MV-4-11 (cell line): ENCODE measurements around the gene PRKAG2.
"Not testable (repeated sequence)": the region's sequence is repeated elsewhere in the genome, so short reads cannot be mapped to it uniquely, and the experiment has no call there.

Source experiments
- DNase-seq: peaks from one replicate; lab custom pipeline; 2025; lab: John Stamatoyannopoulos, UW

Gene PRKAG2

DNA sequence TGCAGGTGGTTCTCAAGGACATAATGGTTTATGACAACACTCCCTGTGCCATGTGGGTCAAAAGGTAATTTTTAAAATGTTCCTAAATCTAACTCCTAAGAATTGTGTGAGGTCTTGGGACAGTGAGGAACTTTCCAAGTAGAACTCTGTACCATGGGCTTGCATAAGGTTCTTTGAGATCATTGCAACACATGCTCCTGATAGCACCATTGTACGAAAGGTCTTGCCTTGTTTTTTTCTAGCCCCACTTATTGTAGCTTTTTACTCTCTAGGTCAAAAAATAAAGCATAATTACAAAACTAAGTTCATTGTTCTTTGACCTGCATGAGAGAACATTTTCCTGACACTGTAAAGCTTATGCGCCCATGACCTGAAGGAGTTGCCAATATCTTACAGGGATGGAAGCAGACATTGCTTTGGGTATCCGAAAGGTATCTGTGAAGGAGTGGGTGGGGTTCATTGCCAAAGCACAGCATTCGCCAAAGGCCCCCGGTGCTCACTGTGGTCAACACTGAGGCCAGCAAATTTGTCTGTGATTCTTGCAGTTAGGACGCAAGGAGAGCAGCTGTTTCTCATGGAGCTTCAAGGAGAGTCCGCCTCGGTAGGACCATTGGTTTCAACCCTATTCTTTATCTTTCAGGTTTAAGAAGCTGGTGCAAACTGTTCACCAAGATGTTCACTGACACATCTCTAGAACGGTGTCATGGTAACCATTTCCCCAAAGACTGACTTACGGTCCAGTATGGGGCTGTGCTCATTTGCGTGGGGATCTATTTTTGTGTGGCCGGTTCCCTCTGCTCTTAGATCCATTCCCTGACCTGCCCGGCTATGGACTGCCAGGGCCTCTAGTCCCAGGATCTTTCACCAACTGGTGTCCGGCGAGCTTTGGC is 7.6 kb upstream of the PRKAG2 start:
- DNase-seq = no peak

DNA sequence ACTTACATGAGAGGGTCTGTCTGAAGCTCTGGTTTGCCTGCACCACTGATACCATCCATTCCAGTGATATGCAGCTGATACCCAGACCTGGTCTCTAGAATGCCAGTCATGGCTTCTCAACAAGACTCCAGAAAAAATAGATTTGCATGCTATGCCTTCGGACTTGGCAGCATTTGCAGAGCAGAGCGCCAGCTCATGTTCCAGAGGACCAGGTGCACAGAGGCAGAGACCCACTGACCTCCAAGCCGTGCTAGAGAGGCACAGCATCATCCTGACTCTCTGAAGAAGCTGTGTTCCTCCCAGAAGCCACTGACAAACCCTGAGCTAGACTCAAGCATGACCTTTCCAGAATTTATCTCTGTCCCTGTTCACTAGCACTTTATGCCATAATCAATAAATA is 6.9 kb upstream of the PRKAG2 start:
- no peak for DNase-seq

DNA sequence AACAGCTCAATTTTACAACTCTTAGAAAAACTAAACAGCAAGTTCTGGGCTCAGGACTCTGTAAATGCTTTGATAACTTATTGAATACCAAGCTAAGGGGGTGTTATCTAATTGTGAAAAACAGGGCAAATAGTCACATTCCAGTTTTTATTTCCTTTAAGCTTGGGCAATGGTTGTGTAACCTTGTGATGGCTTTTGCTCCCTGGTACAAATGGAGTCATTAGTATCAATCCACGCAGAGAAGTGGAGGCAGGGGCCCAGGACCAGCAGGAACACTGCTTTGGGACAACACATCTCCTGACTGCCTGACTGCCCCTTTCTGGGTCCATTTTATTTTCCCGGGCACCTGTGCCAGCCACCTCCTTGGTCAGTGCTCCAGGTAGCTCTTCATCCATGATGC is 5.8 kb upstream of the PRKAG2 start:
- DNase-seq = no peak

DNA sequence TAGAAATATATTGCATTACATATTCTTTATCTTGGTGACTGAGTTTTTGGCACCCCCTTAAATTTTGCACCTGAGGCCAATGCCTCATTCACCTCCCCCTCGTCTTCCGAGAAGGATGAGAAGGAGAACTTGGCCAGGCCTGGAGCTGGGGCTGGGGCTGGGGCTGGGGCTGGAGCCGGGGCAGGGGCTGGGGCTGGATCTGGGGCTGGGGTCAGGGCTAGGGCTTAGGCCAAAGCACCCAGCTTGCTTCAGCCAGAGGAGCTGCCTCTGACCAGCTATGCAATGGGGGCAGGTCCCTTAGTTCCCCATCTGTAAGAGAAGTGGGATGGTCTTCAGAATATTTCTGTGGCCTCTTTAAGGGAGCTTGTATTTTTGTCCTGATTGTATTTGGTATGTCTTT is 3.8 kb upstream of the PRKAG2 start:
- no peak for DNase-seq

DNA sequence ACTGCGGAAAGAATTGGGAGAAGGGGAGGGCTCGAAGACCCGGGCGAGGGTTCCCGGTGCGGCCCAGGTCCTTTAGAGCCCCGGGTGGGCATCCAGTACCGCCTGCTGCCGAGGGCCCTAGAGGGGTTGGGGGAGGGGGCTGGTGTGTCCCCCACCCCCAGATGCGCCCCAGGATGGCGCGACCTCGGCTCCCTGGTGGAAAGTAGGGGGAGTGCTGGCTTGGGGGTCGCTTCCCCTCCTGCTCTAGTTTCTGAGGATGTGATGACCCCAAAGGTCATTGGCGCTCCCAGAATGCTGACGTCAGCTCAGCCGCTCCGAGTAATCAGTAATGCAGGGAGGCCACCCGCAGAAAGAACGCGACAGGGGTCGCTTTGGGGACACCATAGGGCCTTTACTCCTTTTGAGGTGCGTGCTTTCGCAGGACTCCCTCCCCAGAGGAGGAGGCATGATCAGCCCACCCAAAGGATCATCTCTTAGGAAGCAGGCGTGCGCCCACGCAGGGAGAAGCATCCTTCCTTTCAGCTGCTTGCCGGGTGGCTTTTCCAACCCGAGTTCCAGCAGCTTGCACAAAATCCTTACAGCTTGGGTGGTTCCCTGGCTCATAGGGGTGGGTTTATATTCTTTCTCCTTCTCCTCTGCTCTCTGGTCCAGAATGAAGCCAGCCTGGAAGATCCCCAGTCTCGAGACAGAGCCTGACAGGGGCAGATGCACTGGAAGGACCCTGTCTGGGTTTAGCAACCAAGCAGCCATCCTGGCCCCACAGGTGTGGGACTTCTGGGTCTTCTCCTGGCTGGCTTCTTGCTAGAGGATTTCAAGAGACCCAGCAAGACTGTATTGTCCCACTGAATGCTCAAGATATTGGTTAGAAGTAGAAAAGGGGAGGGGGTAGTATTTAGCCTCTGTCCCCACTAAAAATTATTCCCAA is 1.3 kb upstream of the PRKAG2 start:
- peak; percentile 4 for DNase-seq

DNA sequence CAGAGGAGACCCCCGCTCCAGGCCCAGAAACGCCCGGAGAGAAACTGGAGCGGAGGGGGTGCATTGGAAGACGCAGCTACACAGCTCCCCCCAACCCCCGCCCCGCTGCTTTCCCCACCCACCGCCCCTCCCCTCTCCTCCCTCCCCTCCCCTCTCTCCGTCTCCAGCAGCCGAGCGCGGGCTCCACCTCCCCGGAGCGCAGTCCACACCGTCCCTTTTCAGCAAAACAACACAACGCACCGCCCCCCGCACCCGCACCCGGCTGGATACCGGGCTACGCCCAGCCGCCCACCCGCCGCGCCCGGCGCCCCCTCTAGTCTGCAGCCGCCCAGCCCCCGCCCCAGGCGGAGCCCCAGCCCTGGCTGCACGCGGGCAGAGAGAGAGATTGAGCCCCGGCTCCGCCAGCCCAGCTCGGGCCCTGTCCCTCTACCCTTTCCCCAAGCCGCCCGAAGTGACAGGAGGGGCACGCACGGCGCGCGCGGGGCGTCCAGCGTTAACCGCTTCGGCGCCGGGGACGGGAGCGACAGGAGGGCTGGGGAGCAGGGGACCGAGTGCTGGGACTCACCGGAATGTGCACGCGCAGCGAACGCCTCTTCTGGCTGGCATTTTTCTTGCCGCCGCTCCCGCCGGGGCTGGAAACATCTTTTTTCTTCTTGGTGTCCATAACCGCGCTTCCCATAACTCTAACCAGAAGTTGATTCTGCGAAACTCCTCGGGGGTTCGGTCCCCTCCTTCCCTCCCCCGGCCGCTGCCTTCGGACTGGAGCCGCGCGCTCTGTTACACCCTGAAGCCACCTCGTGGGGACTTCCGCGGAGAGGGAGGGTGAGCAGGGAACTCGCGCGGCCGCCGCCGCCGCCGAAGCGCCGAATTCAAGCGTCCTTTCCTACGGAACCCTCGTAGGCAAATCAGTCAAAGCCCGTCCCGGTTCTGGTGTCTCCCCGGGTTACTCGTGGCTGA is 695 bp downstream of the PRKAG2 start:
- DNase-seq = peak; percentile 49

DNA sequence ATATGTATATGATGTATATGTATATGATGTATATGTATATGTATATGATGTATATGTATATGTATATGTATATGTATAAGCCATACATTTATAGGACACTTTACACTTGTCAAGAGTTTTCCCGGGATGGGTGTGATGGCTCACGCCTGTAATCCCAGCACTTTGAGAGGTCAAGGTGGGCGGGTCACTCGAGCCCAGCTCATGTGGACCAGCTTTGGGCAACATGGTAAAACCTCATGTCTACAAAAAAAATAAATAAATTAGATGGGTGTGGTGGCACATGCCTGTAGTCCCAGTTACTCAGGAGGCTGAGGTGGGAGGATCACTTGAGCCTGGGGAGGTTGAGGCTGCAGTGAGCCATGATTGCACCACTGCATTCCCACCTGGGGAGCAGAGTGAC is 2.4 kb downstream of the PRKAG2 start:
- not testable (repeated sequence) for DNase-seq

DNA sequence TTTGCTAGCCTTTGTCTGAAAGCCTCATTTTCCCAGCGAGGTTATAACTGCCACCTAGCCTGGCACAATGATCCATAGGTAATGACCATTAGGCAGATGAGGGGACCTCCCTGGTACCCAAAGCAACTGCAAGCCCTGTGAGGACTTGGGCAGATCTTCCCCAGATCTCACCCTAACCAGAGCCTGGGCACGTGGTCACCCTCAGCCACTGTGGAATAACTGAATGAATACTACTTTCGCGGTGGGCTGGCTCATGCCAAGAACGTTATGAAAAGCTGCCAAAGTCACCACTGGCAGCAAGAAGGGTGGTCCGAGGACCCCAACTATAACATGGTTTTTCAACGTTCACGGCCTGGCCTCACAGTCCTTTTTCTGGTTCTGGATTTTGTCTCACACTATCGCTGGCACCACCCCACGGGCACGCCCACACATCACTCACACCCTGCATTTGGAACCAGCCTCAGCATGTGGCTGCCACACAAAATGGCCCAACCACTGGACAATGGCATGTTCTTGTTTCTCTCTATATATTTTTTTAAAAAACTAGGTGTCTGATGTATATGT is 3.4 kb downstream of the PRKAG2 start:
- DNase-seq = no peak

DNA sequence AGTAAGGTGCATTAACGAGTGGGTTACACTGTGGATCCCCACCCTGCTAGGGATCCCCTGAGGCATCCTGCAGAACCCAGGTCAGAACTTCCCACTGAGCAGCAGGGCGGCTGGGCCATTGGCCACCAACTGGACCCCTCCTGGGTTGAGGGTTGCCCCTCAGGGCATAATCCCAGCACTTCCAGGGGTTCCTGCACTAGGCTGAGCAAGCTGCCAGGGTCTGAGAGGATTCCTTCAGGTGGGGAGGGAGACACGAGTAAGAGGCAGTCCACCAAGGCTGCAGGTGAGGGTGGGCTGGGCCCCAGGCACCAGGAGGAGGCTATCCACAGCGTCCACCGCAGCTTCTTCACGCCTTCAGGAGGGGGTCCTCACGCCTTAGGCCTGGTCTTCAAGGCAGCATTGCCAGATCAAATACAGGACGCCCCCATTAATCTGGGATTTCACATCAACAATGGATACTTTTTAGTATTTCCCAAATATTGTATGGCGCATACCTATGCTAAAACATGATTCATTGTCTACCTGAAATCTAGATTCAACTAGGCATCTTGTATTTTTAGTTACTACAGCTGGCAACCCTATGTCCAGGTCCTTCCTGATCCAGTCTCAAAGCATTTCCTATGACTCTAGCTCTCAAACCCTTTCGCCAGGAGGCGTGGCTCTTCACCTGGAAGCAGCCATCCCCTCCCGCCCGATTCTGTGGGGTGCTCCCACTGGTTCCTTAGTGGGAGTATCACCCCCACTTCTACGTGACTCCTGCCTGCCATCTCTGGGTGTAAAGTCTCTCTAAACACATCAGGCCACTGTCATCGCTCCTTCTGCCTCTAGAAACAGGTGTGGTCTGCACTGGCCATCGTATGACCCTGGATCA is 4.1 kb downstream of the PRKAG2 start:
- DNase-seq = no peak

DNA sequence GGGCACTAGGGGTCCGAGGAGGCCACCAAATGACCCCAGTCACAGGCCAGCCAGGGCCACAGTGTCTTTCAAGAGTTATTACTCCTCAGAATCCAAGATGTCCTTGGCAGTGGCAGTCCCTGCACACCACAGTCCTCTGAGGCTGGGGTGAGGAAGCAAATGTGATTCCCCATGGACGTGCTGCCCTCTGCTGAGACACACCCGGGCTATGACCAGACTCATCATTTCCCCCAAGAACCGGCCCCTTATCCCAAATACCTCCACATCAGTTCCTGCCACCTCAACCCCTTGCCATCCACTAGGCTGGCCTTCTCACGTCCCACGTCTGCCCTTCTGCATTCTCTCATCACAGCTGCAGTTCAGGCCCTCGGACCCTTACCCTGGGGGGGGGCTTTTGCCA is 5.0 kb downstream of the PRKAG2 start:
- DNase-seq = no peak

DNA sequence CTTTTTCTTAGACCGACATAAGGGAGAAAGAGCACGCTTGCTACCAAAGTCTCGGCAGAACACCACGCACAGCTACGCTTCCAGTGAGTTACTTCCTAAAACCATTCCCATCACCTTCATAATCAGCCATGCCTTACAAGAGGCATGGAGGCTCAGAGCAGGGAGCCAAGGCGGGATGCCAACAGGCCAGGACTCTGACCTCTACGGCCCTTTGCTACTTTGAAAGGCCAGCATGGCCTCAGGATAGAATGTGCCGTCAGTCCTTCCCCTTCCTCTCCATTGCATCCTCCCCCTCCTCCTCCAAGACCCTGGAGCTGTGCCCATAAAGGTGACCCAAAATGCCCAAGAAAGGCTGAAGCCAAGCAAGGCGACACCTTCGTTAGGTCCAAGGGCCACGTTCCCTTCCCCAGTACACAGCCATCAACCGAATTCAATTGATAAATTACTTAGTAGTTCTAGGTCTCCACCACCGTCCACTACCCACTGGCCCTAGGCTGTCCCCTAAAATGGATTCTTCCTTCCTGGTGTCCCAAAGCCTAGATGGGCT is 5.7 kb downstream of the PRKAG2 start:
- no peak for DNase-seq

DNA sequence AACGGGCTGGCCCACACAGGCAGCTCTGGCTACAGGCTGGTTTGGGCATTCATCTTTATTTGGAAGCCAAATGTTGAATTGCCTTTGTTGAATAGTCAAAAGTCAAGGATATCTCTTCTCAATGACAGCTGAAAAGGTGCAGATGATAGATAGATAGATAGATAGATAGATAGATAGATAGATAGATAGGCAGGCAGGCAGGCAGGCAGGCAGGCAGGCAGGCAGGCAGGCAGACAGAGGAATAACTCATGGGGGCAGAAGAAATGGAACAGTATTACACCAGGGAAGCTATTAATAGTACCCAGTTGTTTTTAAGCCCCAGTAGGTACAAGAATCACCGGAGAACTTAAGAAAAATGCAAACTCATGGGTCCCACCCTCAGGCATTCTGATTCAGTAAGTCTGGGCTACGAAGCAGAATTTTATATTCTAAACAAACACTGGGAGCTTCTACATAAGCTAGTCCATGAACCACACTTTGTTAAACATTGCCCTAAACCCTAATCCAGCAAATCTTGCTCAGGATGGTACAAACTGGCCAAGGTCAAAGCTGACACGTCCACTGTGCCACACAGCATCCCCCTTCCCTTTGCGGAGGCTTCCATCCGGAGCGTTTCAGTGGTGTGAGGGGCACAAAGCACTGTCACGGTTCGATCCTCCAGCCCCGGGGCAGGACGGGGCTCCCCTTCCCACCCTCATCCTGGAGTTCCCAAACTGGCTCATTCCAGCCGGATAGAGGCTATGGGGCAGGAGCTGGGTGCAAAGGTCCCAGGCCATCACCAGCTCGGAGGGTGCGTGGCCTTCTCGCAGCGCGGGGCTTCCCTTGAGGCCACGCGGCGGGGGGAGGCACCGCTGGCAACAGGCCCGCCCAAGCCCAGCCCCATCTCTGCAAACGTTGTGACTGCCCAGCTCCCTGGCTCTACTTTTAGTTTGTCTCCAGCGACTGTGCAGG is 6.7 kb downstream of the PRKAG2 start:
- no peak for DNase-seq

DNA sequence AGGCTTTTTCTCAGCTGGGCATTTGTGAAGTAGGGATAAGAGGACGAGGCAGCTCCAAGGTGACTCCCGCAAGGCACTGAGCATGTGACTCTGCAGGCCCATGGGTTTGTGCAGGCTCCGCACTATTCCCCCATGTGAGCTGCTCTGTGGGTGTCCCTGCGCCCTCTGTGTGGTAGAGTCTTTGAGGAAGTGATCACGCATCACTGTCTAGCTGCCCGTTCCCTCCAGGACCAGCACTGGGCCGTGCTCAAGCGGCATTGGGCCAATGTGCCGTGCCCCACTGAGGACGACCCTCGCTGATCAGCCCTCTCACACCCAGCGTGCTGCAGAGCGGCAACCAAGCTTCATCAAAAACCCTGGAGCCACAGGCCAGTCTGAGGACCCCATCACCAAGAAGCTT is 7.5 kb downstream of the PRKAG2 start:
- peak; percentile 12 for DNase-seq

DNA sequence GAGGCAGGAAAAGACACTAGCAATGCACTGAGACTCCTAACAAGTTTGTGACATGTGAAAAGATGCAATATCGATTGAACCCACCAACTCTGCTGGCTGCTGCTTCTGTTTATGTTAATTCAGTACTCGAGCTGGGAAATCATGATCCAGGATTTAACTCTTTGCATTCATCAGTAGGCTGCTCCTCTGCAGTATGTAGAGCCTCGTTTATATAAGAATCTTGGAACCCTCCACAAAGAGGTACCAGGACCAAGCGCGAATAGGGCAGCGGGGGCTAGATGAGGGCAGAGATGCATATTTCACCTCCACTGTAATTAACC is 7.8 kb downstream of the PRKAG2 start:
- DNase-seq = no peak

DNA sequence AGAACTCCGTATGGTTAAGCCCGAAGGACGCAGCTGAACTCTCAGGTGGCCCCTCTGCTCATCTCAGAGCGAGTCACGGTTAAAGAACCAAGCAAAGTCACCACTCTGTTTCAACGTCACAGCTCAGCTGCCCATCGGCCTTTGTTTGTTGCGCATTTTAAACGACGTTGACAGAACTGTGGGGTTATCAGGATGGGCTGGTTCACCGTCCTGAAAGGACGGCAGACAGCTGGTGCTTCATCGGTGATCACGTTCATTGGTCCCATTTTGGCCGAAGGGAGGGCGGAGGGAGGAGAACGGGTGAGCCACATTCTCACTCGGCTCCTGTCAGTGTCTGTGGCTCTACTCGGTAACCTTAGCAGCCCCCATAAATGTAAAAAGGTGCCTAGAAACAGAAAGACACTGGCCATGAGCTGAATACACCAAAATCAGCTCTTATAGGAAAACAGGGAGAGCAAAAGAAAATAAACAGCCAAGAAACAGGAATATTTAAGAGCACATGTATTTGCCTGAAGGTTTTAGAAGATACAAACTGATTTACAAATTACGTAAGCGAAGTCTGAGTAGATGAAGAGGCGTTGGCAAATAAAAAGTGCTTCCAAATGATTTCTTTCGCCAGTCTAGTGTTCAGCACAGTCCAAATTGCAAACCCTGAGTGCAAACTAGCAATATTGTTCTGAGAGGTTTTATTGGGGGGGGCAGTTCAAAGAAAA is 8.4 kb downstream of the PRKAG2 start:
- DNase-seq = no peak

DNA sequence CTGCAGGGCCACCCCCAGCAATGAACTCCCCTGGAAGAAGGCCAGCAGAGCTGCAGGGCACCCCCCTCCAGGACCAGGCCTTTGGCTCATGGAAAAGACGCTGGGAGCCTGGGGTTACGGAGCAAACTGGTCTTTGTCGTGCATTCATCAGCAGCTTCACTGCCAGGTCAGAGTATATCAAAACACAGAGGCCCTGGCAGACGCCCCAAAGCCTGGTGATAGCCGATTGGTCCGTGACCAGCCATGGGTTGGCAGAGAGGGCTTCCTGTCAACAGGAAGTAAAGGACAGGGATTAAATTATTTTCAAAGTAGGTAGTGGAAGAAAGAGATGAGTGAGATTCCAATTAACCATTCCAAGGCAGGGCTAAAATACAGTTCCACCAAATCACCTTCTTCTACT is 9.0 kb downstream of the PRKAG2 start:
- DNase-seq = no peak

DNA sequence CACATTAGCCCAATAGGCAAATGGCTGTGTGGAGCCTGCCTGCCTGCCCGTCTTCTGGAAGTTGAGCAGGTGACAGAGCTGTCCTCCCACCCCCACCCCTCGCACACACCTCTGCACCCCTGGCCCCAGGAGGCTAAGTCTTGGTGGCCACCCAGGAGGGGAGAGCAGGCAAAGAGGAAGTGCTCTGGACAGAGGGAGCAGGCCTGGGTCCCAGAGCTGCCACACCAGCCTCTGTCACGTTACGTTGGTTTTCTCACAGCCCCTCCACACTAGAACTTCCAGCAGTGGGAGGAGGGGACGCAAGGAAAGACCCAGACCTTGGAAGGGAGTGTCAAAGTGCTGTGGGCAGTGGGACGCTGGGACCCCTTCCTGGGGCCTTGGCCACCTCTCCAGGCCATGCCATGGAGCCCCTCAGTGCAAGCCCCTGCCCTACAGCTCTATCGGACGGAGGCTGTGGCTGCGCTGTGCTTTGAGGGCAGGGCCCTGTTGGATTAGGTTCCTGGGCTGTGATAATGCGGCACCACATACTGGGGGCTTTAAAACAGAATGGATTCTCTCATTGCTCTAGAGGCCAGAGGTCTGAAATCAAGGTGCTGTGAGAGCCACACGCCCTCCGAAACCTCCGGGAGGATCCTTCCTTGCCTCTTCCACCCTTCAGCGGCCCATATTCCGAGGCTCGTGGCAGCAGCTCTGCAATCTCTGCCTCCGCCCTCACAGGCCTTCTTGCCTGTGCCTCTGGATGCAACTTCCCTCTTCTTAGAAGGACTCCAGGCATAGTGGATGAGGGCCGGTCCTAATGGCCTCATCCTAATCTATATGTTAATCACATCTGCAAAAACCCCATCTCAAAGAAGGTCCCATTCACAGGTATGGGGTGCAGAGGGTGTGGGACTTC is 9.9 kb downstream of the PRKAG2 start:
- no peak for DNase-seq

DNA sequence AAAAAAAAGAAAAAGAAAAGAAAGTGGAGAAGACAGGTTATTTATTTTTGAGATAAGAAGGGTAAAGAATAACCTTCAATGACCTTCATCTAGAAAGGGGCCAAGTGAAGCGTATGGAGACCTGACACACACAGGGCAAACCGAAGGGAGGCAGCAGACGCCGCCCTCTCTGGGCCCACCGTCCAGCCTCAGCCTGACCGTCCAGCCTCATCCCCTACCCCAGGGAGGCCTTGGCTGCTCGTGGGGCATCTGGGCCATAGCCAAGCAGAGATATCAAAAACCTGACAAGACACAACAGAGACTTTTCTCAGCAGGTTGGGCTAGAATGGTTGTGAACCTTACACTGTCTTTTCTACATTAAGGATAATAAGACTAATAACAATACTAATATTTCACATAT is 10.9 kb downstream of the PRKAG2 start:
- DNase-seq = no peak
